K562 (cell line): ENCODE data around the gene COX7A2. TPM values are rescaled to one million over a fixed set of nuclear protein-coding genes. Genes with fewer than 3 reads are reported as not detected.

Source experiments
- BHLHE40 ChIP-seq: IDR thresholded peaks from 2 replicates; pipeline ENCODE4 v1.6.1; 2011; ENCODE audit warnings: low read length, improper control_type of control experiment
- BRD4 ChIP-seq: fragments of 200-600 bp; sonication (generic); IDR thresholded peaks from 2 replicates; pipeline ENCODE4 v1.6.1; 2017; ENCODE audit warnings: inconsistent platforms
- CBX1 ChIP-seq: sonication (generic); IDR thresholded peaks from 2 replicates; pipeline ENCODE4 v1.6.1; 2016; ENCODE audit warnings: antibody characterized with exemption, low read depth, mild to moderate bottlenecking
- CC2D1A ChIP-seq: fragments of 450-650 bp; IDR thresholded peaks from 2 replicates; pipeline ENCODE4 v1.6.1; 2017; ENCODE audit warnings: mild to moderate bottlenecking
- NFIX ChIP-seq: fragments of 250-450 bp; sonication (Bioruptor Pico); IDR thresholded peaks from 2 replicates; pipeline ENCODE4 v1.4.0; 2020; ENCODE audit warnings: low read depth, mild to moderate bottlenecking, moderate library complexity
- NFYB ChIP-seq: IDR thresholded peaks from 2 replicates; pipeline ENCODE4 v1.6.1; 2011; ENCODE audit warnings: mild to moderate bottlenecking, moderate library complexity; ENCODE audit not compliant: insufficient read length; ENCODE audit errors: extremely low read depth
- NR2C2 ChIP-seq, 2 experiments: fragments of 200-800 bp in 1 of 2; sonication (Bioruptor generic) in 1 of 2; sonication (generic) in 1 of 2; formaldehyde crosslinking in 1 of 2; IDR thresholded peaks; 2 replicates each; pipeline versions ENCODE4 v1.6.1 to v1.8.0; 2016 to 2022; ENCODE audit warnings: mild to moderate bottlenecking in 1 of 2, missing compliant biosample characterization in 1 of 2, missing genetic modification characterization in 1 of 2, missing genetic modification reagents in 1 of 2
- POLR3A ChIP-seq: IDR thresholded peaks from 2 replicates; pipeline ENCODE4 v1.6.1; 2011; ENCODE audit warnings: borderline replicate concordance, mild to moderate bottlenecking, moderate library complexity; ENCODE audit not compliant: insufficient read length, insufficient read depth; ENCODE audit errors: extremely low read depth
- PYGO2 ChIP-seq: fragments of 450-650 bp; IDR thresholded peaks from 2 replicates; pipeline ENCODE4 v1.6.1; 2016; ENCODE audit warnings: mild to moderate bottlenecking, missing genetic modification characterization, moderate library complexity, missing compliant biosample characterization
- RUNX1 ChIP-seq: sonication (generic); IDR thresholded peaks from 2 replicates; pipeline ENCODE4 v1.6.1; 2016; ENCODE audit warnings: antibody characterized with exemption, low read depth
- SAFB ChIP-seq: fragments of 200-400 bp; formaldehyde crosslinking; IDR thresholded peaks from 2 replicates; pipeline ENCODE4 v1.6.1; 2017; ENCODE audit warnings: low read depth, low read length, borderline replicate concordance
- TEAD1 ChIP-seq, 2 experiments: fragments of 450-650 bp in 1 of 2; sonication (generic) in 1 of 2; formaldehyde crosslinking; IDR thresholded peaks; 2 replicates each; pipeline versions ENCODE4 v1.4.0 to v1.8.0; 2020 to 2022; ENCODE audit warnings: mild to moderate bottlenecking in 2 of 2, missing genetic modification reagents in 1 of 2
- YY1 ChIP-seq, 3 experiments: IDR thresholded peaks; 2 replicates each; pipeline ENCODE4 v1.6.1; 2011; ENCODE audit warnings: low read length in 2 of 3, mild to moderate bottlenecking in 2 of 3, moderate library complexity in 2 of 3, borderline replicate concordance in 1 of 3, control low read depth in 1 of 3, low read depth in 1 of 3; ENCODE audit not compliant: insufficient read depth in 3 of 3, insufficient replicate concordance in 2 of 3, control insufficient read depth in 1 of 3, insufficient read length in 1 of 3; ENCODE audit errors: extremely low read depth in 1 of 3
- ZNF431 ChIP-seq: sonication (generic); formaldehyde crosslinking; IDR thresholded peaks from 2 replicates; pipeline ENCODE4 v1.8.0; 2022; ENCODE audit warnings: mild to moderate bottlenecking, missing genetic modification reagents
- ZNF584 ChIP-seq: fragments of 200-800 bp; sonication (Bioruptor generic); IDR thresholded peaks from 2 replicates; pipeline ENCODE4 v1.6.1; 2016; ENCODE audit warnings: low read depth, mild to moderate bottlenecking, missing genetic modification characterization, missing compliant biosample characterization
- ZZZ3 ChIP-seq: fragments of 450-650 bp; IDR thresholded peaks from 2 replicates; pipeline ENCODE4 v1.6.1; 2016; ENCODE audit warnings: antibody characterized with exemption, mild to moderate bottlenecking, moderate library complexity
- polyA plus RNA-seq, 8 experiments: library from polyadenylated mRNA; depleted of rRNA in 4 of 8; stranded (reverse) in 5 of 8; unstranded in 3 of 8; fragments of >200 nt; fragmentation: Nextera tagmentation in 2 of 8; fragmentation: Illumina TruSeq in 1 of 8; extraction: Ambion mirVana in 2 of 8; extraction: Trizol in 1 of 8; gene quantifications; 2 replicates each; pipeline versions ENCODE4 v1.2.1 to v1.2.3, GENCODE V29; 2011 to 2014; ENCODE audit warnings: inconsistent platforms in 1 of 8, missing spikeins in 1 of 8
- total RNA-seq, 7 experiments: library from RNA; depleted of rRNA in 6 of 7; stranded (reverse); fragments of >200 nt in 6 of 7; fragmentation: Illumina TruSeq in 2 of 7; extraction: Trizol in 2 of 7; gene quantifications; 2 replicates each; pipeline versions ENCODE4 v1.2.1 to v1.2.3, GENCODE V29; 2011 to 2021; ENCODE audit warnings: low replicate concordance in 1 of 7
- TF ChIP-seq, protein P1 (sequence below): sonication (generic); formaldehyde crosslinking; IDR thresholded peaks from 2 replicates; pipeline ENCODE4 v1.8.1; 2023; ENCODE audit warnings: mild to moderate bottlenecking, missing genetic modification reagents
- TF ChIP-seq, protein P2 (sequence below), 2 experiments: fragments of 250-450 bp in 1 of 2; fragments of 450-650 bp in 1 of 2; sonication (Bioruptor Pico) in 1 of 2; IDR thresholded peaks; 2 replicates each; pipeline versions ENCODE4 v1.6.1 to v1.8.0; 2016 to 2021; ENCODE audit warnings: mild to moderate bottlenecking in 2 of 2, moderate library complexity in 2 of 2, missing compliant biosample characterization in 1 of 2, missing genetic modification characterization in 1 of 2
- TF ChIP-seq, protein P3 (sequence below): fragments of 250-450 bp; sonication (Bioruptor Pico); IDR thresholded peaks from 2 replicates; pipeline ENCODE4 v1.8.0; 2022; ENCODE audit warnings: inconsistent platforms

Gene COX7A2
- total and polyA plus RNA-seq, 9 of the 15 experiments (the other 6 are each of a cell fraction or from before 2014, with no cell fraction given): 234 to 2,216 (median 585) TPM

DNA sequence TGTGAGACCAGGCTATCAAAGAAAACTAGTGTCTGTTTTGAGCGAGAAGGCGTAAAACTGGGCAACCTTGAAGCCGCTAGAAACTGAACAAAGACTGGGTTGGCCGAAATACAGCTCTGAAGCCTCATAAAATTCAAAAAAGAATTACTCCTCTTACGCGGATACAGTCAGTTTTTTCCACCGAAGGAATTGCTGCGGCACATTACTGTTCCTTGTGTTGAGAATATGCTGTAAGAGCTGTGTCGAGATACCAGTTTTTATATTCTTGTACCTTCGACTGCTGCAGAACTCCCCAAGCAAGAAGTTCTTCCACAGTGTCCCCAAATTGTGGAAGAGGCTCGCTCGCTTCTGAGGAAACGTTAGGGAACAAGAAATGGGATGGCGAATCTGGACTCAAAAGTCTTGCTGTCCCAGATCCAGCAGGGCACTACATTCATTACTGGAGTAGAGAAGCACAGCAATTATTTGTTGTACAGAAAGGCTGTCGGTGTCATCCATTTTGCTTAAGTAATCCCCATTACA is 523 bp upstream of the COX7A2 start (continued):
- no peak for TF ChIP-seq POLR3A
- no peak for TF ChIP-seq NFIX (CRISPR knock-in tag)
- TF ChIP-seq SAFB: no peak
- TF ChIP-seq RUNX1: no peak
- TF ChIP-seq, protein P1, sequence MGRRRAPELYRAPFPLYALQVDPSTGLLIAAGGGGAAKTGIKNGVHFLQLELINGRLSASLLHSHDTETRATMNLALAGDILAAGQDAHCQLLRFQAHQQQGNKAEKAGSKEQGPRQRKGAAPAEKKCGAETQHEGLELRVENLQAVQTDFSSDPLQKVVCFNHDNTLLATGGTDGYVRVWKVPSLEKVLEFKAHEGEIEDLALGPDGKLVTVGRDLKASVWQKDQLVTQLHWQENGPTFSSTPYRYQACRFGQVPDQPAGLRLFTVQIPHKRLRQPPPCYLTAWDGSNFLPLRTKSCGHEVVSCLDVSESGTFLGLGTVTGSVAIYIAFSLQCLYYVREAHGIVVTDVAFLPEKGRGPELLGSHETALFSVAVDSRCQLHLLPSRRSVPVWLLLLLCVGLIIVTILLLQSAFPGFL: 0 out of 2 replicates have a peak, but pooled peaks have one; percentile 11
- no peak for TF ChIP-seq NFYB
- TF ChIP-seq BHLHE40: no peak
- 0 out of 2 replicates have a peak, but pooled peaks have one; percentile 9 for TF ChIP-seq CBX1
- peak; percentile 19; the same call in 1 of the 2 replicates for TF ChIP-seq CC2D1A
- no peak for TF ChIP-seq YY1 (IDR thresholded peaks at IDR 0.05; ENCODE audit: borderline replicate concordance in 1 of 3, control insufficient read depth in 1 of 3, extremely low read depth in 1 of 3, insufficient read depth in 3 of 3, insufficient read length in 1 of 3, insufficient replicate concordance in 2 of 3, low read depth in 1 of 3, low read length in 2 of 3)
- TF ChIP-seq ZNF431 (CRISPR knock-in tag): no peak
- TF ChIP-seq, protein P2, sequence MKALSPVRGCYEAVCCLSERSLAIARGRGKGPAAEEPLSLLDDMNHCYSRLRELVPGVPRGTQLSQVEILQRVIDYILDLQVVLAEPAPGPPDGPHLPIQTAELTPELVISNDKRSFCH (CRISPR knock-in tag; IDR thresholded peaks at IDR 0.05): no peak
- TF ChIP-seq, protein P2 (tag; IDR thresholded peaks at IDR 0.05): 0 out of 2 replicates have a peak, but pooled peaks have one; percentile 59
- 0 out of 2 replicates have a peak, but pooled peaks have one; percentile 73 for TF ChIP-seq BRD4
- 0 out of 2 replicates have a peak, but pooled peaks have one; percentile 8 for TF ChIP-seq ZNF584 (CRISPR knock-in tag)
- TF ChIP-seq PYGO2 (tag): no peak
- TF ChIP-seq, protein P3, sequence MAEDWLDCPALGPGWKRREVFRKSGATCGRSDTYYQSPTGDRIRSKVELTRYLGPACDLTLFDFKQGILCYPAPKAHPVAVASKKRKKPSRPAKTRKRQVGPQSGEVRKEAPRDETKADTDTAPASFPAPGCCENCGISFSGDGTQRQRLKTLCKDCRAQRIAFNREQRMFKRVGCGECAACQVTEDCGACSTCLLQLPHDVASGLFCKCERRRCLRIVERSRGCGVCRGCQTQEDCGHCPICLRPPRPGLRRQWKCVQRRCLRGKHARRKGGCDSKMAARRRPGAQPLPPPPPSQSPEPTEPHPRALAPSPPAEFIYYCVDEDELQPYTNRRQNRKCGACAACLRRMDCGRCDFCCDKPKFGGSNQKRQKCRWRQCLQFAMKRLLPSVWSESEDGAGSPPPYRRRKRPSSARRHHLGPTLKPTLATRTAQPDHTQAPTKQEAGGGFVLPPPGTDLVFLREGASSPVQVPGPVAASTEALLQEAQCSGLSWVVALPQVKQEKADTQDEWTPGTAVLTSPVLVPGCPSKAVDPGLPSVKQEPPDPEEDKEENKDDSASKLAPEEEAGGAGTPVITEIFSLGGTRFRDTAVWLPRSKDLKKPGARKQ (CRISPR knock-in tag): 0 out of 2 replicates have a peak, but pooled peaks have one; percentile 1
- TF ChIP-seq ZZZ3: 0 out of 2 replicates have a peak, but pooled peaks have one; percentile 4
- TF ChIP-seq TEAD1 (CRISPR knock-in tag; IDR thresholded peaks at IDR 0.05): no peak
- TF ChIP-seq NR2C2 (CRISPR knock-in tag; IDR thresholded peaks at IDR 0.05): no peak
- 0 out of 2 replicates have a peak, but pooled peaks have one; percentile 93 for TF ChIP-seq NR2C2 (tag; IDR thresholded peaks at IDR 0.05)
